ENCODE measurements around the gene ALPK3. TPM values are rescaled to one million over a fixed set of nuclear protein-coding genes. Genes with fewer than 3 reads are reported as not detected.
A peak's percentile ranks its signal among the peaks of the same experiment; 100 is the strongest.

ALPK3 gene
- total and polyA plus RNA-seq, 2 experiments from 2014 or later: 3.7 to 29.7 TPM

- Histone ChIP-seq H4K20me1 (replicated peaks; ENCODE audit: insufficient read depth) (no peaks in the 10 kb centered on the region), H3K36me3 (ENCODE audit: insufficient read depth) (no peaks in the 10 kb centered on the region), H3K27me3 (ENCODE audit: insufficient read depth) (no peaks in the 10 kb centered on the region), H2AFZ (peak overlapping the region; percentile 93), H3K79me2 (replicated peaks; ENCODE audit: insufficient read depth) (no peaks in the 10 kb centered on the region), H3F3A (replicated peaks; ENCODE audit: low read depth) (no peaks in the 10 kb centered on the region), H3K4me3 (no peak overlapping the region), H3K27ac (ENCODE audit: low read depth) (no peak overlapping the region), H3K4me2 (no peak overlapping the region), H3K9me2 (ENCODE audit: insufficient read depth) (no peaks in the 10 kb centered on the region), H3K4me1 (ENCODE audit: insufficient read depth) (no peaks in the 10 kb centered on the region)
- Mint-ChIP-seq H3K9me3 (no peaks in the 10 kb centered on the region; the same call in 2 of the 3 replicates), H3K4me3 (no peak overlapping the region), H3K36me3 (ENCODE audit: low read depth) (no peaks in the 10 kb centered on the region), H3K4me1 (peaks cover 10% of the 10 kb centered on the region), H3K27me3 (ENCODE audit: insufficient read depth, low read depth, poor library complexity) (peaks cover 6% of the 10 kb centered on the region), H3K27ac (no peak overlapping the region)
- TF ChIP-seq EZH2 (IDR thresholded peaks at IDR 0.05; ENCODE audit: low read depth, unreplicated experiment): no peak
- TF ChIP-seq, protein P1, sequence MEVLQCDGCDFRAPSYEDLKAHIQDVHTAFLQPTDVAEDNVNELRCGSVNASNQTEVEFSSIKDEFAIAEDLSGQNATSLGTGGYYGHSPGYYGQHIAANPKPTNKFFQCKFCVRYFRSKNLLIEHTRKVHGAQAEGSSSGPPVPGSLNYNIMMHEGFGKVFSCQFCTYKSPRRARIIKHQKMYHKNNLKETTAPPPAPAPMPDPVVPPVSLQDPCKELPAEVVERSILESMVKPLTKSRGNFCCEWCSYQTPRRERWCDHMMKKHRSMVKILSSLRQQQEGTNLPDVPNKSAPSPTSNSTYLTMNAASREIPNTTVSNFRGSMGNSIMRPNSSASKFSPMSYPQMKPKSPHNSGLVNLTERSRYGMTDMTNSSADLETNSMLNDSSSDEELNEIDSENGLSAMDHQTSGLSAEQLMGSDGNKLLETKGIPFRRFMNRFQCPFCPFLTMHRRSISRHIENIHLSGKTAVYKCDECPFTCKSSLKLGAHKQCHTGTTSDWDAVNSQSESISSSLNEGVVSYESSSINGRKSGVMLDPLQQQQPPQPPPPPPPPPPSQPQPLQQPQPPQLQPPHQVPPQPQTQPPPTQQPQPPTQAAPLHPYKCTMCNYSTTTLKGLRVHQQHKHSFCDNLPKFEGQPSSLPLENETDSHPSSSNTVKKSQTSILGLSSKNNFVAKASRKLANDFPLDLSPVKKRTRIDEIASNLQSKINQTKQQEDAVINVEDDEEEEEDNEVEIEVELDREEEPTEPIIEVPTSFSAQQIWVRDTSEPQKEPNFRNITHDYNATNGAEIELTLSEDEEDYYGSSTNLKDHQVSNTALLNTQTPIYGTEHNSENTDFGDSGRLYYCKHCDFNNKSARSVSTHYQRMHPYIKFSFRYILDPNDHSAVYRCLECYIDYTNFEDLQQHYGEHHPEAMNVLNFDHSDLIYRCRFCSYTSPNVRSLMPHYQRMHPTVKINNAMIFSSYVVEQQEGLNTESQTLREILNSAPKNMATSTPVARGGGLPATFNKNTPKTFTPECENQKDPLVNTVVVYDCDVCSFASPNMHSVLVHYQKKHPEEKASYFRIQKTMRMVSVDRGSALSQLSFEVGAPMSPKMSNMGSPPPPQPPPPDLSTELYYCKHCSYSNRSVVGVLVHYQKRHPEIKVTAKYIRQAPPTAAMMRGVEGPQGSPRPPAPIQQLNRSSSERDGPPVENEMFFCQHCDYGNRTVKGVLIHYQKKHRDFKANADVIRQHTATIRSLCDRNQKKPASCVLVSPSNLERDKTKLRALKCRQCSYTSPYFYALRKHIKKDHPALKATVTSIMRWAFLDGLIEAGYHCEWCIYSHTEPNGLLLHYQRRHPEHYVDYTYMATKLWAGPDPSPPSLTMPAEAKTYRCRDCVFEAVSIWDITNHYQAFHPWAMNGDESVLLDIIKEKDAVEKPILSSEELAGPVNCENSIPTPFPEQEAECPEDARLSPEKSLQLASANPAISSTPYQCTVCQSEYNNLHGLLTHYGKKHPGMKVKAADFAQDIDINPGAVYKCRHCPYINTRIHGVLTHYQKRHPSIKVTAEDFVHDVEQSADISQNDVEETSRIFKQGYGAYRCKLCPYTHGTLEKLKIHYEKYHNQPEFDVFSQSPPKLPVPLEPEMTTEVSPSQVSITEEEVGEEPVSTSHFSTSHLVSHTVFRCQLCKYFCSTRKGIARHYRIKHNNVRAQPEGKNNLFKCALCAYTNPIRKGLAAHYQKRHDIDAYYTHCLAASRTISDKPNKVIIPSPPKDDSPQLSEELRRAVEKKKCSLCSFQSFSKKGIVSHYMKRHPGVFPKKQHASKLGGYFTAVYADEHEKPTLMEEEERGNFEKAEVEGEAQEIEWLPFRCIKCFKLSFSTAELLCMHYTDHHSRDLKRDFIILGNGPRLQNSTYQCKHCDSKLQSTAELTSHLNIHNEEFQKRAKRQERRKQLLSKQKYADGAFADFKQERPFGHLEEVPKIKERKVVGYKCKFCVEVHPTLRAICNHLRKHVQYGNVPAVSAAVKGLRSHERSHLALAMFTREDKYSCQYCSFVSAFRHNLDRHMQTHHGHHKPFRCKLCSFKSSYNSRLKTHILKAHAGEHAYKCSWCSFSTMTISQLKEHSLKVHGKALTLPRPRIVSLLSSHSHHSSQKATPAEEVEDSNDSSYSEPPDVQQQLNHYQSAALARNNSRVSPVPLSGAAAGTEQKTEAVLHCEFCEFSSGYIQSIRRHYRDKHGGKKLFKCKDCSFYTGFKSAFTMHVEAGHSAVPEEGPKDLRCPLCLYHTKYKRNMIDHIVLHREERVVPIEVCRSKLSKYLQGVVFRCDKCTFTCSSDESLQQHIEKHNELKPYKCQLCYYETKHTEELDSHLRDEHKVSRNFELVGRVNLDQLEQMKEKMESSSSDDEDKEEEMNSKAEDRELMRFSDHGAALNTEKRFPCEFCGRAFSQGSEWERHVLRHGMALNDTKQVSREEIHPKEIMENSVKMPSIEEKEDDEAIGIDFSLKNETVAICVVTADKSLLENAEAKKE (CRISPR knock-in tag; IDR thresholded peaks at IDR 0.05): no peak
- TF ChIP-seq, protein P2, sequence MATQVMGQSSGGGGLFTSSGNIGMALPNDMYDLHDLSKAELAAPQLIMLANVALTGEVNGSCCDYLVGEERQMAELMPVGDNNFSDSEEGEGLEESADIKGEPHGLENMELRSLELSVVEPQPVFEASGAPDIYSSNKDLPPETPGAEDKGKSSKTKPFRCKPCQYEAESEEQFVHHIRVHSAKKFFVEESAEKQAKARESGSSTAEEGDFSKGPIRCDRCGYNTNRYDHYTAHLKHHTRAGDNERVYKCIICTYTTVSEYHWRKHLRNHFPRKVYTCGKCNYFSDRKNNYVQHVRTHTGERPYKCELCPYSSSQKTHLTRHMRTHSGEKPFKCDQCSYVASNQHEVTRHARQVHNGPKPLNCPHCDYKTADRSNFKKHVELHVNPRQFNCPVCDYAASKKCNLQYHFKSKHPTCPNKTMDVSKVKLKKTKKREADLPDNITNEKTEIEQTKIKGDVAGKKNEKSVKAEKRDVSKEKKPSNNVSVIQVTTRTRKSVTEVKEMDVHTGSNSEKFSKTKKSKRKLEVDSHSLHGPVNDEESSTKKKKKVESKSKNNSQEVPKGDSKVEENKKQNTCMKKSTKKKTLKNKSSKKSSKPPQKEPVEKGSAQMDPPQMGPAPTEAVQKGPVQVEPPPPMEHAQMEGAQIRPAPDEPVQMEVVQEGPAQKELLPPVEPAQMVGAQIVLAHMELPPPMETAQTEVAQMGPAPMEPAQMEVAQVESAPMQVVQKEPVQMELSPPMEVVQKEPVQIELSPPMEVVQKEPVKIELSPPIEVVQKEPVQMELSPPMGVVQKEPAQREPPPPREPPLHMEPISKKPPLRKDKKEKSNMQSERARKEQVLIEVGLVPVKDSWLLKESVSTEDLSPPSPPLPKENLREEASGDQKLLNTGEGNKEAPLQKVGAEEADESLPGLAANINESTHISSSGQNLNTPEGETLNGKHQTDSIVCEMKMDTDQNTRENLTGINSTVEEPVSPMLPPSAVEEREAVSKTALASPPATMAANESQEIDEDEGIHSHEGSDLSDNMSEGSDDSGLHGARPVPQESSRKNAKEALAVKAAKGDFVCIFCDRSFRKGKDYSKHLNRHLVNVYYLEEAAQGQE (IDR thresholded peaks at IDR 0.05; ENCODE audit: unreplicated experiment): no peak
- TF ChIP-seq, protein P3, sequence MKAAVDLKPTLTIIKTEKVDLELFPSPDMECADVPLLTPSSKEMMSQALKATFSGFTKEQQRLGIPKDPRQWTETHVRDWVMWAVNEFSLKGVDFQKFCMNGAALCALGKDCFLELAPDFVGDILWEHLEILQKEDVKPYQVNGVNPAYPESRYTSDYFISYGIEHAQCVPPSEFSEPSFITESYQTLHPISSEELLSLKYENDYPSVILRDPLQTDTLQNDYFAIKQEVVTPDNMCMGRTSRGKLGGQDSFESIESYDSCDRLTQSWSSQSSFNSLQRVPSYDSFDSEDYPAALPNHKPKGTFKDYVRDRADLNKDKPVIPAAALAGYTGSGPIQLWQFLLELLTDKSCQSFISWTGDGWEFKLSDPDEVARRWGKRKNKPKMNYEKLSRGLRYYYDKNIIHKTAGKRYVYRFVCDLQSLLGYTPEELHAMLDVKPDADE (IDR thresholded peaks at IDR 0.05): no peak
- no peak for TF ChIP-seq STAT1 (IDR thresholded peaks at IDR 0.05; ENCODE audit: unreplicated experiment)
- TF ChIP-seq EZH2phosphoT487 (IDR thresholded peaks at IDR 0.05; ENCODE audit: unreplicated experiment): no peak
- TF ChIP-seq, protein P4, sequence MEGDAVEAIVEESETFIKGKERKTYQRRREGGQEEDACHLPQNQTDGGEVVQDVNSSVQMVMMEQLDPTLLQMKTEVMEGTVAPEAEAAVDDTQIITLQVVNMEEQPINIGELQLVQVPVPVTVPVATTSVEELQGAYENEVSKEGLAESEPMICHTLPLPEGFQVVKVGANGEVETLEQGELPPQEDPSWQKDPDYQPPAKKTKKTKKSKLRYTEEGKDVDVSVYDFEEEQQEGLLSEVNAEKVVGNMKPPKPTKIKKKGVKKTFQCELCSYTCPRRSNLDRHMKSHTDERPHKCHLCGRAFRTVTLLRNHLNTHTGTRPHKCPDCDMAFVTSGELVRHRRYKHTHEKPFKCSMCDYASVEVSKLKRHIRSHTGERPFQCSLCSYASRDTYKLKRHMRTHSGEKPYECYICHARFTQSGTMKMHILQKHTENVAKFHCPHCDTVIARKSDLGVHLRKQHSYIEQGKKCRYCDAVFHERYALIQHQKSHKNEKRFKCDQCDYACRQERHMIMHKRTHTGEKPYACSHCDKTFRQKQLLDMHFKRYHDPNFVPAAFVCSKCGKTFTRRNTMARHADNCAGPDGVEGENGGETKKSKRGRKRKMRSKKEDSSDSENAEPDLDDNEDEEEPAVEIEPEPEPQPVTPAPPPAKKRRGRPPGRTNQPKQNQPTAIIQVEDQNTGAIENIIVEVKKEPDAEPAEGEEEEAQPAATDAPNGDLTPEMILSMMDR (conservative IDR thresholded peaks at IDR 0.05; ENCODE audit: low read depth in 2 of 2): no peak
- DNase-seq (ENCODE audit: low spot score): no peak
- peak; percentile 60 for ATAC-seq
Observed at GRCh38 chr15:84908564-84908963, 91.4 kb downstream of the ALPK3 start.

All from GM23338 (cell line).